K562 (cell line): ENCODE measurements around the gene LRRC41. TPM values are rescaled to one million over a fixed set of nuclear protein-coding genes. Genes with fewer than 3 reads are reported as not detected.

ENCODE experiments used
- GABPB1 ChIP-seq: sonication (generic); formaldehyde crosslinking; IDR thresholded peaks from 2 replicates; pipeline ENCODE4 v1.8.0; 2022; ENCODE audit warnings: mild to moderate bottlenecking, missing genetic modification reagents
- IFI16 ChIP-seq: fragments of 250-450 bp; sonication (Bioruptor Pico); IDR thresholded peaks from 2 replicates; pipeline ENCODE4 v2.1.2; 2022; ENCODE audit warnings: mild to moderate bottlenecking, inconsistent platforms
- IRF2 ChIP-seq: sonication (generic); formaldehyde crosslinking; IDR thresholded peaks from 2 replicates; pipeline ENCODE4 v1.8.1; 2022; ENCODE audit warnings: mild to moderate bottlenecking, missing genetic modification reagents
- KAT2B ChIP-seq: IDR thresholded peaks from one replicate; pipeline ENCODE4 v1.6.1; 2012; ENCODE audit warnings: low read depth, mild to moderate bottlenecking, control low read depth, inconsistent platforms, low read length, moderate library complexity
- MYC ChIP-seq, 2 experiments: fragments of 250-450 bp in 1 of 2; sonication (Bioruptor Pico) in 1 of 2; IDR thresholded peaks; 2 replicates each; pipeline versions ENCODE4 v1.5.1 to v1.6.1; 2012 to 2021; ENCODE audit warnings: low read depth in 2 of 2, borderline replicate concordance in 1 of 2, improper control_type of control experiment in 1 of 2, low read length in 1 of 2, mild to moderate bottlenecking in 1 of 2, moderate library complexity in 1 of 2
- MYNN ChIP-seq, 2 experiments: sonication (generic); formaldehyde crosslinking in 1 of 2; IDR thresholded peaks; 2 replicates each; pipeline versions ENCODE4 v1.5.0 to v1.6.1; 2016 to 2020; ENCODE audit warnings: antibody characterized with exemption in 1 of 2, missing genetic modification reagents in 1 of 2
- SAP30 ChIP-seq: fragments of 200-600 bp; sonication (generic); IDR thresholded peaks from 2 replicates; pipeline ENCODE4 v1.6.1; 2012; ENCODE audit warnings: borderline replicate concordance, low read depth, mild to moderate bottlenecking, moderate library complexity, low read length, control low read depth, inconsistent platforms; ENCODE audit not compliant: insufficient read depth, poor library complexity, severe bottlenecking
- SLC30A9 ChIP-seq: fragments of 250-450 bp; sonication (Bioruptor Pico); IDR thresholded peaks from 2 replicates; pipeline ENCODE4 v1.8.0; 2022; ENCODE audit warnings: mild to moderate bottlenecking, moderate library complexity
- TEAD2 ChIP-seq: fragments of 450-650 bp; IDR thresholded peaks from 2 replicates; pipeline ENCODE4 v1.6.1; 2016; ENCODE audit warnings: missing genetic modification characterization, control low read depth, missing compliant biosample characterization
- ZNF24 ChIP-seq: fragments of 450-650 bp; IDR thresholded peaks from 2 replicates; pipeline ENCODE4 v1.6.1; 2016
- ZNF316 ChIP-seq: fragments of 450-650 bp; IDR thresholded peaks from 2 replicates; pipeline ENCODE4 v1.6.1; 2016
- polyA plus RNA-seq, 8 experiments: library from polyadenylated mRNA; depleted of rRNA in 4 of 8; stranded (reverse) in 5 of 8; unstranded in 3 of 8; fragments of >200 nt; fragmentation: Nextera tagmentation in 2 of 8; fragmentation: Illumina TruSeq in 1 of 8; extraction: Ambion mirVana in 2 of 8; extraction: Trizol in 1 of 8; gene quantifications; 2 replicates each; pipeline versions ENCODE4 v1.2.1 to v1.2.3, GENCODE V29; 2011 to 2014; ENCODE audit warnings: inconsistent platforms in 1 of 8, missing spikeins in 1 of 8
- total RNA-seq, 7 experiments: library from RNA; depleted of rRNA in 6 of 7; stranded (reverse); fragments of >200 nt in 6 of 7; fragmentation: Illumina TruSeq in 2 of 7; extraction: Trizol in 2 of 7; gene quantifications; 2 replicates each; pipeline versions ENCODE4 v1.2.1 to v1.2.3, GENCODE V29; 2011 to 2021; ENCODE audit warnings: low replicate concordance in 1 of 7
- TF ChIP-seq, protein P1 (sequence below): fragments of 450-650 bp; IDR thresholded peaks from 2 replicates; pipeline ENCODE4 v1.6.1; 2017; ENCODE audit warnings: antibody characterized with exemption, mild to moderate bottlenecking
- TF ChIP-seq, protein P2 (sequence below): fragments of 450-650 bp; IDR thresholded peaks from 2 replicates; pipeline ENCODE4 v1.6.1; 2016
- TF ChIP-seq, protein P3 (sequence below): sonication (generic); formaldehyde crosslinking; IDR thresholded peaks from 2 replicates; pipeline ENCODE4 v1.9.0; 2022; ENCODE audit warnings: mild to moderate bottlenecking, missing genetic modification reagents
- TF ChIP-seq, protein P4 (sequence below): sonication (generic); formaldehyde crosslinking; IDR thresholded peaks from 2 replicates; pipeline ENCODE4 v1.8.1; 2022; ENCODE audit warnings: missing genetic modification reagents
- TF ChIP-seq, protein P5 (sequence below): fragments of 250-450 bp; sonication (Bioruptor Pico); IDR thresholded peaks from 2 replicates; pipeline ENCODE4 v1.8.0; 2022; ENCODE audit warnings: moderate library complexity, mild to moderate bottlenecking, inconsistent platforms

The LRRC41 gene
- total and polyA plus RNA-seq, 9 of the 15 experiments (the other 6 are each of a cell fraction or from before 2014, with no cell fraction given) = 10.5 to 64.7 (median 44.2) TPM

DNA sequence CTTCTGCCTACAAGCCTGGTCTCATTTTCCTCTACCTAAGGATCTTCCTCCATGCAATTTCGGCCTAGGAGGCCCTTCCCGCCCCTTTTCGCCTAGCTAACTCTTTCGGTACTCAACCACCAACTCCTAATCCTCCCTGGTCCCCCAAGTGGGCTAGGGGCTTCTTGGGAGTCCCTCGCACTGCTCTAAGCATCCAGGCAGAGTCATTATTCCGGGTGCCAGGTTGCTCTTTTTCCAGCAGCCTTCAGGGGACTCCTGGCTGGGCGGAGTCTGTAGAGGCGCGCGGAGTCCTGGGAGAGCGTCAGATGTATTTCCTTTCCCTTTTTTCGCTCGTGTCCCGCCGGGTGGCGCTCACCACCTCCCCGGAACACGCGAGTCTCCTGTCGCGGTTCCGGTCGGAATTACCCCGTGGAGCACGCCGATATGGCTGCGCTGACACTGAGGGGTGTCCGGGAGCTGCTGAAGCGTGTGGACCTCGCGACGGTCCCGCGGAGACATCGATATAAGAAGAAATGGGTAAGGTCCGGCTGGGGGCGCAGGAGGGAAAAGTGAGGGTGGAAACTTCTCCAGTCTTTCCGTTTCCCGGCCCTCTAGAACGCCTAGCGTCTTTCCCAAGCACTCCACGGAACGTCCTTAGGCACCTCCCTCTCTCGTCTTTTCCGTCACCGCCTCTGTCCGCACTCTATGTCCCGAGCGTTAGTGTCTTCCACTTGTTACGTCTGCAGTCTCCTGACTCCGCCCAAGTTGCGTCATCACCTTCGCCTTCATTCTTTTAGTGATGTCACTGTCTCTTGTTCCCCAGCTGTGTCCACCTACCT lies 37.2 kb upstream of the LRRC41 start, which contains the start of gene NSUN4 (continued):
- TF ChIP-seq, protein P1, sequence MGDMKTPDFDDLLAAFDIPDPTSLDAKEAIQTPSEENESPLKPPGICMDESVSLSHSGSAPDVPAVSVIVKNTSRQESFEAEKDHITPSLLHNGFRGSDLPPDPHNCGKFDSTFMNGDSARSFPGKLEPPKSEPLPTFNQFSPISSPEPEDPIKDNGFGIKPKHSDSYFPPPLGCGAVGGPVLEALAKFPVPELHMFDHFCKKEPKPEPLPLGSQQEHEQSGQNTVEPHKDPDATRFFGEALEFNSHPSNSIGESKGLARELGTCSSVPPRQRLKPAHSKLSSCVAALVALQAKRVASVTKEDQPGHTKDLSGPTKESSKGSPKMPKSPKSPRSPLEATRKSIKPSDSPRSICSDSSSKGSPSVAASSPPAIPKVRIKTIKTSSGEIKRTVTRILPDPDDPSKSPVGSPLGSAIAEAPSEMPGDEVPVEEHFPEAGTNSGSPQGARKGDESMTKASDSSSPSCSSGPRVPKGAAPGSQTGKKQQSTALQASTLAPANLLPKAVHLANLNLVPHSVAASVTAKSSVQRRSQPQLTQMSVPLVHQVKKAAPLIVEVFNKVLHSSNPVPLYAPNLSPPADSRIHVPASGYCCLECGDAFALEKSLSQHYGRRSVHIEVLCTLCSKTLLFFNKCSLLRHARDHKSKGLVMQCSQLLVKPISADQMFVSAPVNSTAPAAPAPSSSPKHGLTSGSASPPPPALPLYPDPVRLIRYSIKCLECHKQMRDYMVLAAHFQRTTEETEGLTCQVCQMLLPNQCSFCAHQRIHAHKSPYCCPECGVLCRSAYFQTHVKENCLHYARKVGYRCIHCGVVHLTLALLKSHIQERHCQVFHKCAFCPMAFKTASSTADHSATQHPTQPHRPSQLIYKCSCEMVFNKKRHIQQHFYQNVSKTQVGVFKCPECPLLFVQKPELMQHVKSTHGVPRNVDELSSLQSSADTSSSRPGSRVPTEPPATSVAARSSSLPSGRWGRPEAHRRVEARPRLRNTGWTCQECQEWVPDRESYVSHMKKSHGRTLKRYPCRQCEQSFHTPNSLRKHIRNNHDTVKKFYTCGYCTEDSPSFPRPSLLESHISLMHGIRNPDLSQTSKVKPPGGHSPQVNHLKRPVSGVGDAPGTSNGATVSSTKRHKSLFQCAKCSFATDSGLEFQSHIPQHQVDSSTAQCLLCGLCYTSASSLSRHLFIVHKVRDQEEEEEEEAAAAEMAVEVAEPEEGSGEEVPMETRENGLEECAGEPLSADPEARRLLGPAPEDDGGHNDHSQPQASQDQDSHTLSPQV = peak; percentile 81
- TF ChIP-seq ZNF24 = 0 out of 2 replicates have a peak, but pooled peaks have one; percentile 44
- TF ChIP-seq IFI16 (CRISPR knock-in tag) = no peak
- no peak for TF ChIP-seq TEAD2 (tag)
- TF ChIP-seq, protein P2, sequence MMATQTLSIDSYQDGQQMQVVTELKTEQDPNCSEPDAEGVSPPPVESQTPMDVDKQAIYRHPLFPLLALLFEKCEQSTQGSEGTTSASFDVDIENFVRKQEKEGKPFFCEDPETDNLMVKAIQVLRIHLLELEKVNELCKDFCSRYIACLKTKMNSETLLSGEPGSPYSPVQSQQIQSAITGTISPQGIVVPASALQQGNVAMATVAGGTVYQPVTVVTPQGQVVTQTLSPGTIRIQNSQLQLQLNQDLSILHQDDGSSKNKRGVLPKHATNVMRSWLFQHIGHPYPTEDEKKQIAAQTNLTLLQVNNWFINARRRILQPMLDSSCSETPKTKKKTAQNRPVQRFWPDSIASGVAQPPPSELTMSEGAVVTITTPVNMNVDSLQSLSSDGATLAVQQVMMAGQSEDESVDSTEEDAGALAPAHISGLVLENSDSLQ = peak; percentile 67; the same call in 1 of the 2 replicates
- TF ChIP-seq, protein P3, sequence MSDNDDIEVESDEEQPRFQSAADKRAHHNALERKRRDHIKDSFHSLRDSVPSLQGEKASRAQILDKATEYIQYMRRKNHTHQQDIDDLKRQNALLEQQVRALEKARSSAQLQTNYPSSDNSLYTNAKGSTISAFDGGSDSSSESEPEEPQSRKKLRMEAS (CRISPR knock-in tag) = peak; percentile 95
- no peak for TF ChIP-seq SLC30A9 (CRISPR knock-in tag)
- peak; percentile 99 for TF ChIP-seq MYC (IDR thresholded peaks at IDR 0.05; ENCODE audit: low read depth, low read length)
- peak; percentile 97 for TF ChIP-seq MYC (CRISPR knock-in tag; IDR thresholded peaks at IDR 0.05; ENCODE audit: borderline replicate concordance, low read depth)
- TF ChIP-seq GABPB1 (CRISPR knock-in tag) = peak; percentile 96
- peak; percentile 91 for TF ChIP-seq SAP30
- TF ChIP-seq, protein P4, sequence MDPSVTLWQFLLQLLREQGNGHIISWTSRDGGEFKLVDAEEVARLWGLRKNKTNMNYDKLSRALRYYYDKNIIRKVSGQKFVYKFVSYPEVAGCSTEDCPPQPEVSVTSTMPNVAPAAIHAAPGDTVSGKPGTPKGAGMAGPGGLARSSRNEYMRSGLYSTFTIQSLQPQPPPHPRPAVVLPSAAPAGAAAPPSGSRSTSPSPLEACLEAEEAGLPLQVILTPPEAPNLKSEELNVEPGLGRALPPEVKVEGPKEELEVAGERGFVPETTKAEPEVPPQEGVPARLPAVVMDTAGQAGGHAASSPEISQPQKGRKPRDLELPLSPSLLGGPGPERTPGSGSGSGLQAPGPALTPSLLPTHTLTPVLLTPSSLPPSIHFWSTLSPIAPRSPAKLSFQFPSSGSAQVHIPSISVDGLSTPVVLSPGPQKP (CRISPR knock-in tag) = no peak
- TF ChIP-seq ZNF316 = peak; percentile 46
- TF ChIP-seq, protein P5, sequence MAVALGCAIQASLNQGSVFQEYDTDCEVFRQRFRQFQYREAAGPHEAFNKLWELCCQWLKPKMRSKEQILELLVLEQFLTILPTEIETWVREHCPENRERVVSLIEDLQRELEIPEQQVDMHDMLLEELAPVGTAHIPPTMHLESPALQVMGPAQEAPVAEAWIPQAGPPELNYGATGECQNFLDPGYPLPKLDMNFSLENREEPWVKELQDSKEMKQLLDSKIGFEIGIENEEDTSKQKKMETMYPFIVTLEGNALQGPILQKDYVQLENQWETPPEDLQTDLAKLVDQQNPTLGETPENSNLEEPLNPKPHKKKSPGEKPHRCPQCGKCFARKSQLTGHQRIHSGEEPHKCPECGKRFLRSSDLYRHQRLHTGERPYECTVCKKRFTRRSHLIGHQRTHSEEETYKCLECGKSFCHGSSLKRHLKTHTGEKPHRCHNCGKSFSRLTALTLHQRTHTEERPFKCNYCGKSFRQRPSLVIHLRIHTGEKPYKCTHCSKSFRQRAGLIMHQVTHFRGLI = no peak
- TF ChIP-seq KAT2B = peak; percentile 67
- no peak for TF ChIP-seq IRF2 (CRISPR knock-in tag)
- TF ChIP-seq MYNN (IDR thresholded peaks at IDR 0.05) = no peak
- TF ChIP-seq MYNN (CRISPR knock-in tag; IDR thresholded peaks at IDR 0.05) = no peak
